ENCODE data around the gene LHPP.

The LHPP gene

DNA sequence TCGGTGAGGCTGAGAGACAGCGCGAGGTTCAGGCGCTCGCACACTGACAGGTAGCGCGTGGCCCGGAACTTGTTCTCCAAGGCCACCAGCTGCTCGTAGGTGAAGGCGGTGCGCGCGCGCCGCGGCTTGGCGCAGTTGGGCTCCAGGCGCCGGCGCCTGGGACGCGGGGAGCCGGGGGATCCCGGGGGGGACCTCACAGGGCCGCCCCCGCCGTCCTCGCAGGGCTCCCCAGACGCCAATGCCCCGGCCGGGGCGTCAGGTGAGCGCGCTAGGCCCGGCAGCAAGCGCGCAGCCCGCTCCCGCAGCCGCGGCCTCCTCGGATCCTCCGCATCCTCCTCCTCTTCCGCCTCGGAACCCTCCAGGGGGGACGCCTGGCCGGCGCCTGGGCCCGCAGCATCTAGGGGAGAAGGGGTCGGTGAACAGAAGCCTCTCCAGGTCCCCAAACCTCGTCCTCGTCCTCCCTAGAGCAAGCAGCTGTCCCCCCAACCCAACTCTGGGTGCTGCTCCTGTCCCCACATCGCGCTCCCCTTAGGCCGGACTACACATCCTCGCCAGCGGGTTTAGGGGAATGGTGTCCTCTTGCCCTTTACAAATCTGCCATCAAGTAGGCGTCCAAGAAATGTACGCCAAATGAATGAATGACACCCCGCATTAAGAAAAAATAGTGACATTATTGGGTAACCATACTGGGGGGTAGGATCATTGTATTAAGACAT lies 13.7 kb upstream of the LHPP start:
- no peak for DNase-seq

GRCh38 chr10:124448696-124449169 lies 12.9 kb upstream of the LHPP start:
- no peak for DNase-seq

- no peak for DNase-seq
Observed at GRCh38 chr10:124449170-124450011, 12.2 kb upstream of the LHPP start.

DNA sequence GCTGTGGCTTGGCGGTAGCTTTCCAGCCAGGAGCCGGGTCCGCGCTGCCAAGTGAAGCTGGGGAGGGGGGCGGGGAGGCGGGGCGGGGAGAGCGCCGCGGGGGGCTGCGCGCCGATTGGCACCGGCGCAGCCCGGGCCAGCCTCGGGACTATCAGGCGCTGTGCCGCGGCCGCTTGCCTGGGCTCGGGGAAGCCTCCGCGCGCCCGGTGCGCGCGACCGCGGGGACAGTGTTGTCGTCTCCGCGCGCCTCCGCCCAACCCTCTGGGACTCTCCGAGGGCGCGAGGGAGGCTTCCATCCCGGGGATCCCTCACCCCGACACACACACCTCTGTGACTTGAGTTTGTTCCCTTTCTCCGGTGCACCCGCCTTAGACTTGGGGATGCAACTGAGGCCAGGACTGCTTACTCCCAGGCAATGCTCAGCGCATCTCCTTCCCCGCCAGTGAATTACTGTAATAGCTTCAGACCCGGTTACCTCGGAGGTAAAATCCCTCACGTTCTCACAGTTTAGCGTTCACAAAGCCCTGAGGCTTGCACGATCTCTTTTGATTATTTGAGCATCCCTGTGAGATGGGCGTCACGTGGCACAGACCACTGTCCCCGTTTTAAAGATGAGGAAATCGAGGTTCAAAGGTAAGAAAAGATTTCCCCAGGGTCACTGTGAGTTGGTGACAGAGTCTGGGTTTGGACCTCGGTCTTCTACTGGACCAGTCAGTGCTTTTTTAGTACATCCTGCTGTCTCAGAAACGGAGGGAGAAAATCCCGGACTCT lies 11.4 kb upstream of the LHPP start, which contains the start of gene NKX1-2:
Gene NKX1-2, minus strand, starts transcription at position 24 of the 771 bp plus-strand sequence. CDS start 92 bp downstream, outside the sequence.
- DNase-seq, result peak in 26 of 51 donors; percentile 3 to 68 (median 25)

GRCh38 chr10:124450783-124451057 lies 10.9 kb upstream of the LHPP start:
- DNase-seq, result no peak

GRCh38 chr10:124451276-124451675 lies 10.3 kb upstream of the LHPP start:
- no peak for DNase-seq

- DNase-seq, result no peak
Observed at GRCh38 chr10:124453960-124454610, 7.5 kb upstream of the LHPP start.

- DNase-seq, result no peak
Observed at GRCh38 chr10:124455441-124455840, 6.2 kb upstream of the LHPP start.

GRCh38 chr10:124458473-124458872 lies 3.1 kb upstream of the LHPP start:
- DNase-seq, result no peak

GRCh38 chr10:124458889-124459288 lies 2.7 kb upstream of the LHPP start:
- DNase-seq, result no peak

DNA sequence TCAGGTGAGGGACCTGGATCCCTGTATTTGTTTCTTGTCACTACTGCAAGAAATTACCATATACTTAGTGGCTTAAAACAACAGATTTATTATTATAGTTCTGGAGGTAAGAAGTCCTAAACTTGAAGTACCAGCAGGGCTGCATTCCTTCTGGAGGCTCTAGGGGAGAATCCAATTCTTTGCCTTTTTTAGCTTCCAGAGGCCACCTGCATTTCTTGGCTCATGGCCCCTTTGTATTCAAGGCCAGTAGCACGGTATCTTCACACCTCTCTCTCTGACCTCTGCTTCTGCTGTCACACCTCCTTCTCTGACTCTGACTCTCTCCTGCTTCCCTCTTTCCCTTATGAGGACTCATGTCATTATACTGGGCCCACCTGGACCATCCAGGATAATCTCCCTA lies 2.2 kb upstream of the LHPP start:
- DNase-seq, result no peak

GRCh38 chr10:124460144-124460543 lies 1.5 kb upstream of the LHPP start:
- no peak for DNase-seq

GRCh38 chr10:124462348-124462695 lies 699 bp downstream of the LHPP start:
- no peak for DNase-seq

- no peak for DNase-seq
Observed at GRCh38 chr10:124464028-124464965, 2.7 kb downstream of the LHPP start.

GRCh38 chr10:124465003-124465776 lies 3.6 kb downstream of the LHPP start:
- DNase-seq, result no peak

GRCh38 chr10:124465777-124466488 lies 4.3 kb downstream of the LHPP start:
- no peak for DNase-seq

- no peak for DNase-seq
Observed at GRCh38 chr10:124467165-124467564, 5.5 kb downstream of the LHPP start.

DNA sequence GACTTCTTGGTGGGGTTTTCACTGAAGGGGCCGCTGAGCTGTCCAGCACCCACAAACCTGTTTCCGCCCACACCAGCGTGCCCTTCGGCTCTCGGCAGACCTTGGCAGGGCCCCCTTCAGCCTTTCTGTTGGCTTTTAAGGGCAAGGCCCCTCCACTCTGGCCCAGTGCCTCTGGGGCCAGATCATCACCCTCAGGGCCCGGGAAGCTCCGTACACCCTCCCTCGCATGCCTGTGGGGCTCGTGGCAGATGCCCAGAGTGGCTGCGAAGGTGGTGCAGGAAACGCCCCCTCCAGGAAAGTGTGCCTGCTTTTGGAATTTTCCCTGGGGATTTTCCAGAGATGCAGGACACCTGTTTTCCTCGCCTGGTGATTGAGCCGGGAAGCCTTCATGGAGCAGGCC lies 7.0 kb downstream of the LHPP start:
- no peak for DNase-seq

DNA sequence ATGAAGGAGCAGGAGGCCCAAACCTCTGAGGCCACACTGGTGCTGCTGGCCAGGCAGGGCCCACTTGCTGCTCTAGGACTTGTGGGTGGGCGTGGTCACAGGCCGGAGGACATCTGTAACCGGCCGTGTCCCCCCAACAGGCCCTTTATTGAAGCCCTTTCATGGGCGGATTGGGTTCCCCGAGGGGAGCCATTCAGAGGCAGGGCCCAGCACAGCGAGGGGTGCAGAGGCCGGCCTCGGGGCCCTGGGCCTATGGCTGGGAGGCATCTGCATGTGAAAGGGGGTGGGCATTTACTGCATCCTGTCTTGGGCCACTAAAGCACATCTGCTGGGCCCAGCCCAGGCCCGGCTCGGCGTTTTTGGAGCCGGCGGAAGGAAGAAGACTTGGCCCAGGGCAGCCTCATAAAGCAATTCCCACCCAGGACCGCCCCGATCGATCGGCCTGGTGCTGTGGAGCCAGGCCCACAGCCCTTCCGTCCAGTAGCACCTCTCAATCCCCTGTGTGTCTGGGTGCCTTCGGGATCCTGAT lies 8.4 kb downstream of the LHPP start:
- no peak for DNase-seq

Data from hypothalamus (tissue), 51 donors.